Retinal pigment epithelial cell (primary cell): ENCODE results near the gene MRGPRF.
A peak's percentile ranks its signal among the peaks of the same experiment; 100 is the strongest.

Experiments used
- DNase-seq: peaks from one replicate; pipeline ENCODE4 v3.0.0-alpha.2; 2010; ENCODE audit warnings: low read depth
- H3K4me3 ChIP-seq: 2 replicates; pipeline ENCODE4 v1.5.1; 2011; ENCODE audit warnings: mild to moderate bottlenecking, low read length, control low read depth, moderate library complexity
- TF ChIP-seq, protein P1 (sequence below): conservative IDR thresholded peaks from 2 replicates; pipeline ENCODE4 v1.5.1; 2011; ENCODE audit warnings: low read depth, low read length, control low read depth, inconsistent platforms

MRGPRF gene

DNA sequence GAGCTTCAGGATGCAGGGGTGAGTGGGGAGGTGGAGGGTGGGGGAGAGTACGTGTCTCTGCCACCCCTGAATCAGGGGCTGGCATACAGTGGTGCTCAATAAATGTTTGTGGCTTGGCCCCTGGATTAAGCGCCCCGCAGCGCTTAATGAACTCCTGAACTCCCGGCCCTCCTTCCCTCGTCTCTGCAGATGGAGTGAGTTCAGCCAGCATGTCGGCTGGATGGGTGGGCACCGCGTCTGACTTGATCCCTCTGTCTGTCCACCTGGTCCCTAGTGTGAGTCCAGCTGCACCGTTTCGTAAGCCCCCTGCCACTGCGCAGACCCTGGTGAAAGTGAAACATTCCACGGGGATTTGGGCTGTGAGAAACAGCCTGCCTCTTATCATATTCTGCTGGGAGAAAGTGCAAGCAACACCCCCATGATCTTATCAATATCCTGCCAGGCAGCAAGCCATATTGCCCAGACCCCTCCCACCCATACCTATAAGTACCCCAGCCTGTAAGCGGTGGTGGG is 20.2 kb downstream of the MRGPRF start:
- TF ChIP-seq, protein P1, sequence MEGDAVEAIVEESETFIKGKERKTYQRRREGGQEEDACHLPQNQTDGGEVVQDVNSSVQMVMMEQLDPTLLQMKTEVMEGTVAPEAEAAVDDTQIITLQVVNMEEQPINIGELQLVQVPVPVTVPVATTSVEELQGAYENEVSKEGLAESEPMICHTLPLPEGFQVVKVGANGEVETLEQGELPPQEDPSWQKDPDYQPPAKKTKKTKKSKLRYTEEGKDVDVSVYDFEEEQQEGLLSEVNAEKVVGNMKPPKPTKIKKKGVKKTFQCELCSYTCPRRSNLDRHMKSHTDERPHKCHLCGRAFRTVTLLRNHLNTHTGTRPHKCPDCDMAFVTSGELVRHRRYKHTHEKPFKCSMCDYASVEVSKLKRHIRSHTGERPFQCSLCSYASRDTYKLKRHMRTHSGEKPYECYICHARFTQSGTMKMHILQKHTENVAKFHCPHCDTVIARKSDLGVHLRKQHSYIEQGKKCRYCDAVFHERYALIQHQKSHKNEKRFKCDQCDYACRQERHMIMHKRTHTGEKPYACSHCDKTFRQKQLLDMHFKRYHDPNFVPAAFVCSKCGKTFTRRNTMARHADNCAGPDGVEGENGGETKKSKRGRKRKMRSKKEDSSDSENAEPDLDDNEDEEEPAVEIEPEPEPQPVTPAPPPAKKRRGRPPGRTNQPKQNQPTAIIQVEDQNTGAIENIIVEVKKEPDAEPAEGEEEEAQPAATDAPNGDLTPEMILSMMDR = no peak

DNA sequence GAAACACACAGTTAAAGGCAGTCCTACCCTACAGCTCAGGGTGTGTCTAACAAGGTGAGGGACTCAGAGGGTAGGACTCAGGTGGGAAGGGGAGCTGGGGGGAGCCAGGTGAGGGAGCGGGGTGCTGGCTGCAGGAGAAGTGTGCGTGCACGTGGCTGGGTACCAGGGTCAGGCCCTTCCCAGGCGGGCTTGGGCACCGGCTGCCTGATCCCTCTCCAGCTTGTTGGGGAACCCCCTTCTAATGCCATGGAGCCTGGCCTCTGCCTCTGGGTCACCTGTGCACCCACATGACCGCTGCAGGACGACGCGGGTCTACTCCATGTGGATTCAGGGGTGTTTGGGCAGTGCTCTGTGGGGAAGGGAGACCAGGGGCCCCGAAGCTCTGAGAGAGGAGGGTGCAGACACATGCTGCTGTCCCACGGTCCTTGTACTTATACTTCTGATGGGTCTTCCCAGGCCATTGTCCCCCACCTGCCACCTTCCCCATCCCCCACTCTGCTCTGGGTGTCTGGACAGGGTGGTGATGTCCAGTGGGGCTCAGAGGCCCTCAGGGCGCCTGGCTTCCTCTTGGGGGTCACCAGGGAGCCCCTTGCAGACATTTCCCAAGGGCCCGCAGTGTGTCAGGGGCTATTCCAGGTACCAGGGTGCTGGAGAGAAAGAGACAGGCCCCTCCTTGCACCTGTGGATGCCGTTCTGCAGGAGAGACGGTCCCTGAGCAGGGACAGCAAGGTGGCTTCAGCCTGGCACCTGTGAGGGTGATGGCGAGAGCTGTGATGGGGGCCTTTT is 21.9 kb downstream of the MRGPRF start:
- TF ChIP-seq, protein P1 = no peak
- DNase-seq = no peak

More for the DNA sequence above, 20.2 kb downstream of the MRGPRF start:
- no peak for DNase-seq
- no peak overlapping the region for H3K4me3 ChIP-seq

DNA sequence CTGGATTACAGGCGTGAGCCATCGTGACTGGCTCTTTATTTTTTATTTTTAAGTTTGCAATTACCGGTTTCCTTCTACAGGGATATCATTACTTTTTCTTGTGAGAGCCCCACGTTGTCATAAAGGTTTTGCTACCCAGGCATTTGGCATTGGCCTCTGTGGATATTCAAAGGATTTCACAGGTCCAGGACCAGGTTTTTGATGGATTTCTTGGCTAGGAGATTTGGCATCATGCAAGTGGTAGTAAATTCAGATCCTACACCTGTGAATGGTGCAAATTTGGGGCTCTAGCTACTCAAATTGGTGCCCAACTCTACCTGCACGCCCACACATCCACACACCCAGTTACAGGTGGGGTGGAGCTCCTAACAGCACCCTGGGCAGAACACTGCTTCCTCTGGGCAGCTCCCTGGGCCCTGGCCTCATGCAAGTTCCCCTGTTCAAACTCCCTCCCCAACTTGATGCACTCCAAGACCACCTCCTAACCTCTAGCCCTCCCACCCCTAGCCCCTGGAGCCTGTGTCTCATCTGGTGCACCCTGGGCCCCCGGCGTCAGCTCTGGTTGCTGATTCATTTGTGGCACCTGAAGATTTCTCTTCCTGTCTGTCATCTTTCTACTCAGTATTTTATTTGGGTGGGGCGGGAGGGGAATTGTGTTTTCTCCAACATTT is 23.0 kb downstream of the MRGPRF start:
- DNase-seq = no peak
- no peak overlapping the region for H3K4me3 ChIP-seq
- TF ChIP-seq, protein P1 = no peak

More for the DNA sequence above, 21.9 kb downstream of the MRGPRF start:
- H3K4me3 ChIP-seq = no peak overlapping the region

DNA sequence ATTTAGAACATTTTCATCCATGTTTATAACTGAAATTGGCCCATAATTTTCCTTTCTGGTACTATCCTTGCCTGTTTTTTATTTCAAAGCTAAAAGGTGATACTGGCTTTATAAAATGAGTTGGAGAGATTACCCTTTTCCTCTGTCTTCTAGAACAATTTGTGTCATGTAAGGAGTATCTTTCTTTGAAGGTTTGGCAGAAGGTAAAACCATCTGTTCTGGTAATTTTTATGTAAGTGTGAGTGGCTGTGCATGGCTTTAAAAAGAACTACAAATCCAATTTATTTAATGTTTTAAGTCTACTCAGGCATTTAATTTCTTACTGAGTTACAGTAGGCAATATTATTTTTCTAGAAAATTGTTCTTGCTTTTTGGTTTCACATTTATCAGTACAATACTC is 24.6 kb downstream of the MRGPRF start:
- TF ChIP-seq, protein P1 = no peak

DNA sequence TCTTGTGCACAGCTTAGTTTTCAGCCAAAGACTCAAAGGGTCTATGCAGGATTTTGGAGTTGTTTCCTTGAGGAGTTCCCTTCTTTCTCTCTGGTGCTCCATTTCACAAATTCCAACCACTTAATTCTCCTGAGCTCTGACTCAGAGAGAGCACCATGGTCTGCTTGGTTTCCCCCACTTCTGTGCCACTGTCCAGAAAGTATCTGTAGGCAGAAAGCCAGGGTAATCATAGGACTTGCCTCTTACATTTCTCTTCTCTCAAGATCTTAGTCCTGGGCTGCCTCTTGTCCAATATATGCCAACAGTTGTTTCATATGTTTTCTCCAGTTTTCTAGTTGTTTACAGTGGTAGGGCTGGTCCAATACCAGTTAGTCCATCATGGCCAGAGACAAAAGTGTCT is 25.8 kb downstream of the MRGPRF start:
- TF ChIP-seq, protein P1 = no peak
- peak; percentile 8 for DNase-seq
- H3K4me3 ChIP-seq = no peak overlapping the region

More for the DNA sequence above, 24.6 kb downstream of the MRGPRF start:
- no peak for DNase-seq
- H3K4me3 ChIP-seq = no peak overlapping the region

DNA sequence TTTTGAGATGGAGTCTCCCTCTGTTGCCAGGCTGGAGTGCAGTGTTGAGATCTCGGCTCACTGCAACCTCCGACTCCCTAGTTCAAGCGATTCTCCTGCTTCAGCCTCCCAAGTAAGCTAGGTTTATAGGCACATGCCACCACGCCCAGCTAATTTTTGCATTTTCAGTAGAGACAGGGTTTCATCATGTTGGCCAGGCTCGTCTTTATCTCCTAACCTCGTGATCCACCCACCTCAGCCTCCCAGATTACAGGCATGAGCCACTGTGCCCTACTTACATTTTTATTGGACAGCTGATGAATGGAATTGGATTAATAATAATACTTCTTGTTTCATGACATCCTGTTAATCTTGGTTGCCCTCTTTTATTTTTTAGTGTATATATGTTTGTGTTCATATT is 29.2 kb downstream of the MRGPRF start:
- TF ChIP-seq, protein P1 = no peak
- DNase-seq = no peak
- H3K4me3 ChIP-seq = no peak overlapping the region
